ENCODE results near the gene CCDC183.
"Not testable (repeated sequence)": the region's sequence is repeated elsewhere in the genome, so short reads cannot be mapped to it uniquely, and the experiment has no call there.

The CCDC183 gene

GRCh38 chr9:136796238-136796774 lies at the start of gene CCDC183:
Gene CCDC183, plus strand, starts transcription at chr9:136796338. Its CDS starts 60 bp downstream, at chr9:136796398.
- DNase-seq (ENCODE audit: low read depth), result no peak

- DNase-seq (ENCODE audit: low read depth), result no peak
Observed at GRCh38 chr9:136746621-136747020, 49.5 kb upstream of the CCDC183 start.

DNA sequence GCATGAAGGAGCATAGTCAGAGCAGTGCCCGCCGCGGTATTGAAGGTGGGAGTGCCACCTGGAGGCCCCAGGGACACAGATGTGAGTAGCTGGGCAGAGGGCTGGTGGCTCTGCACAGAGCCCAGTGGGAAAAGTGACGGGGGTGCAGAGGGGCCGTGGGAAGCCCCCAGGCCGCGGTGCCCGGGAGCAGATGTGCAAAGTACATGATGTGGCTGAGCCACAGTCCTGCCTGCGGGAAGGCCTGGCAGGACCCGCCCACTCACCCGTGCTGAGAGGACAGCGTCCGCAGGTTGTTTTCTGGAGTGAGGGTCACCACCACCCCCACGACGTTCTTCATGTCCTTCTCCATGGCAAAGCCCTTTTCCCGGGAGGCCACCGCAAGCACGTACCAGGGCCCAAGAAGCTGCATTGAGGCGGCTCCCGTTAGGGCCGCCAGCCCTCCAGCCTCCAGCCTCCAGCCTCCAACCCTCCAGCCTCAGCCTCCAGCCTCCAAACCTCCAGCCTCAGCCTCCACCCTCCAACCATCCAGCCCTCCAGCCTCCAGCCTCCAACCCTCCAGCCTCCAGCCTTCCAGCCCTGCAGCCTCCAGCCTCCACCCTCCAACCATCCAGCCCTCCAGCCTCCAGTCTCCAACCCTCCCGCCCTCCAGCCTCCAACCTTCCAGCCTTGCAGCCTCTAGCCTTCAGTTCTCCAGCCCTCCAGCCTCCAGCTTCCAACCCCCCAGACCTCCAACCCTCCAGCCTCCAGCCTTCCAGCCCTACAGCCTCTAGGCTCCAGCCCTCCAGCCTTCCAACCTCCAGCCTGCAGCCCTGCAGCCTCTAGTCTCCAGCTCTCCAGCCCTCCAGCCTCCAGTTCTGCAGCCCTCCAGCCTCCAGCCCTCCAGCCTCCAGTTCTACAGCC lies 48.7 kb upstream of the CCDC183 start:
- no peak for DNase-seq (ENCODE audit: low read depth)

DNA sequence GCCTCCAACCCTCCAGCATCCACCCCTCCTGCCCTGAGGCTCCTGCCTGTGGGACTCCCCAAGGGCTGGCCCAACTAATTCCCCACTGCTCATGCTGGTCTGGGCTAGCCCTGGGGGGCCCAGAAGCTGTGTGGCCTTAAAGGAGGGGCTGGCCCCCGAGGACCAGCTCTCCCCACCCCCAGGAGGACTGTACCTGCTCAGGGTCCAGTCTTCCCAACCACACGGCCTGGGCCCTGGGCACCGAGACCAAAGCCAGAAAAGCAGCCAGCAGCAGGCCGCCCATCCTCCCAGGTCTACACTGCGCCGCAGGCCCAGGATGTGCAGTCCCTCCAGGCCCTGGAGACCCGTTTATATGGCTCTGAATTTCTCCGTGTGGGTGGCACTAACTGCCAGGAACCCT lies 47.9 kb upstream of the CCDC183 start, which contains the start of gene LCN6:
Gene LCN6, minus strand, starts transcription at position 325 of the 400 bp plus-strand sequence. Its CDS starts 42 bp downstream, at position 283.
- no peak for DNase-seq (ENCODE audit: low read depth)

DNA sequence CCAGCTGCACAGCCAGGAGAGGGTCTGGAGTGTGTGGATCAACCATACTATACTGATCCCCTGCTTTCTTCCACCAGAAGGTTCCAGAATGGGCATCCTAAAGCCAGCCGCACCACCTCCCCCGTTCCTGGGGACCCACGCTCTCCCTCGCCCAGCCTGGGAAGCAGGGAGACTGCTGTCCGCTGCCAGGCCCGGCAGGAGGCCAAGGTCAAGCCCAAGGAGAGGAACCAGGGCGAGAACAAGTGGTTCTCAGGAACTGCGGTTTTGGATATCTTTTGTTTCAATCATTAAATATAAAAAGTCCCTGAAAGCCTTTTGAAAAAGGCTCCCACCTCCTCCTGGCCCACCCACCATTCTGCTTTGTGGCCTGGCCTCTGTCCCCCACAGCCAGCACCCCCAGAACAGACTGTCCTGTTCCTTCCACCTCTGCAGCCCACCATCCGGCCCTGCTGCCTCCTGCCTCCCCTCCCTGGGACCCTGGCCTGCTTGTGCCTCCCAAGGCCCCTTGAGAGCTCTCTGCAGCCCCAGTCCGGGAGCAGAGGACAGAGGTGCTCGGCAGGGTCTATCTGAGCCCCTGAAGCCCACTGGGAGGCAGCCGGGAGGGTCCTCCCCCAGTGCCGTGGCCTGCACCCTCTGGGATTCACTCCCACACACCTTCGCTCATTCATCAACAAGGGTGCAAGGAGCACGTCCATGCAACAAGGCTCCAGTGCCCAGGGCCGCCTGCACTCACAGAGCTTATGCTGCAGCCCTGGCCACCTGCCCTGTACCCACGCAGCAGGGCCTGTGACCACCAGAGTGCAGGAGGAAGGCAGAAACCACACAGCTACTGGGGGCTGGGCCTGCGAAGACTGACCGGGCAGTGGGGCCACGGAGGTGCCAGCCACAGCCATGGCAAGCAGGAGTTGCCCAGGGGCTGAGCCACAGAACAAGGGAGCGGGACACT lies 47.2 kb upstream of the CCDC183 start:
- DNase-seq (ENCODE audit: low read depth), result no peak

DNA sequence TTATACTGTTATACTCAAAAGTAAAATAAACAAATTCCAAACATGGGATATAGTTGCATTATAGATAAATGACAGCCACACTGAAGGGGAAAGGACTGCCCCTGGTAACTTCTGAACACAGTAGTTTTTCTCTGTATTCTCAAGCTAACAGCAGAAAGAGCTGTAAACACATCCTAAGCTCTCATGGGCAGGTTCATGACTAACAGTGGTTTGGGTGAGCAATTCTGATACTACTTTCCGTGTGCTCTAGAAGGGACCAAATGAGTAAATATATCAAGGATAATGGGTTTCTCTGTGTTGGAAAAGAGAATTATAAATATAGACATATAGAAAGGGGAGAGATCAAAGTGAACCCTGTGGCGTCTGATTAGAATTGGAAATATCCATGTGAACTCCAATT lies 45.6 kb upstream of the CCDC183 start:
- no peak for DNase-seq (ENCODE audit: low read depth)

DNA sequence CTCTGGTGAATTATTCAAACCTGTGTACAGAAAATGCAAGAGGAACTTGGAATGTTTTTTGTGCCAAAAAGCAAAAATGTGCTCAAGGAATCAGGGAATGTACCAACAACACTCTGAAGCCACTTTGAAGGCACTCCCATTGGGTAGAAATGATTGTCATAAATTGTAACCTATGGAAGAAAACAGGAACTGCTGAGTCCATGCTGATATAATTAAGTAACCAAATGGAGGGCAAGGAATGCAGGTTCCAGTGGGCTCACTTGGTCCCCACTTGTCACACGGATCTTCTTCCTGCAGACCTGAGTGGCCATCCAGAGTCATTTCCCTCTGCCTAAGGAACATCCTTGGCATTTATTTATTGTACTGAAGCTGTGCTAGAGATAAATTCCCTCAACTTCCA lies 44.9 kb upstream of the CCDC183 start:
- DNase-seq (ENCODE audit: low read depth), result no peak

GRCh38 chr9:136751814-136752213 lies 44.3 kb upstream of the CCDC183 start:
- no peak for DNase-seq (ENCODE audit: low read depth)

DNA sequence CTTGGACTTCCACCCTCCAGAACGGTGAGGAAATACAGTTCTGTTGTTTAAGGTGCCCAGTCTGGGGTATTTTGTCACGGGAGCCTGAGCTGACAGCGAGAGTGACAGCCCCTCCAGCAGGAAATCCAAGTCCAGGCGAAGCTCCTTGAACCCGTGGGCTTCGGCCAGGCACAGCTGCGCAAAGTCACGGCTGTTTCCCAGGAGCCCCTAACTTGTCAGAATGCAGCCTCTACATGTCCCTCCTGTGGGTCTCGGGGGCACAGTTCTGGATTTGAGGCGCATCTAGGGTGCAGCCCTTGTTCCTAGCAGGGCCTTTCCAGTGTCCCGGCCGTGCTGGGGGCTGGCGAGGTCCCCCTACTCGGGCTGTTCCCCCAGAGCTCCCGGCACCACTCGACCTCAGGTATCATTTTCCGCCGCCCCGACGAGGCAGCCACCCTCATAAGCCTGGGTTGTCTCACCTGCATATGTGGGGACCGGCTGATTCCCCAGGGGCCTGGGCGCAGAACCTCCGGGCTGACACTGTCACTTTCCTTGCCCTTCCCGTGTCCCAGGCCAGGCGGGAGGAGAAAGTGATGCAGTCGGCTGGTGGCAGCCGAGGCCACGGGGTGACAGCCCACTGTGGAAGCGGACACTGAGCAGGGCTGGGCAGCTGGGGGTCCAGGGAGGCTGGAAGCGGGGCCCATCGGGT lies 42.6 kb upstream of the CCDC183 start:
- DNase-seq (ENCODE audit: low read depth), result no peak

GRCh38 chr9:136754059-136754572 lies 42.0 kb upstream of the CCDC183 start:
- DNase-seq (ENCODE audit: low read depth), result no peak

DNA sequence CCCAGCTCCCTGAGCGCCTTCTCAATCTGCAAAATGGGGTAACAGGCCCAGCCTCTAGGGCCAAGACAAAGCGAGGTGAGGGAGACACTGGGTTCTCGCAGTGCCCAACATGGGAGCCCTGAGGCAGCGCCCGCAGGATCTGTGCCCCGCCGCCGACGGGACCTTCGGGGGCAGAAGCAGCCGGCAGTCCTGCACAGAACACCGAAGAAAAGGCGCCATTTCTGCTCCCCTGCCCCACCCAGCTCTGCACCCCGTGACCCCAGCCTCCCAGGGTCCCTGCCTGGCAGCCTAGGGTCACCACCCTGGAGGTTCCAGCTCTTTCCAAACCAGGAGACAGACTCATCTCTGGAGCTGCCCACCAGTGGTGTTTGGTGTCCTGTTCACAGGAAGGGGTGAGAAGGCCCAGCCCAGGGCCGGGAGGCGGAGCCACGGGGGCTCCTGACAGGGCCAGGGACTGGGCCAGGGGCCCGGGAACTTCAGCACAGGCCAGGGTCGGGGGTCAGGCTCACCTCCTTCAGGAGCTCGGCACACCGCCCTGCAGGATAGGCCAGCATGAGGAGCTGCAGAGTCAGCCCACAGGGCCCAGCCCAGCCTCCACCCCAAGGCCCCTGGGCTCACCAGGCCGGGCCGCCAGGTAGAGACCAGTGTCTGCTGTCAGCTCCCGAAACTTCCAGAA lies 41.4 kb upstream of the CCDC183 start:
- DNase-seq (ENCODE audit: low read depth), result no peak

- not testable (repeated sequence) for DNase-seq (ENCODE audit: low read depth)
Observed at GRCh38 chr9:136755302-136756133, 40.6 kb upstream of the CCDC183 start.

DNA sequence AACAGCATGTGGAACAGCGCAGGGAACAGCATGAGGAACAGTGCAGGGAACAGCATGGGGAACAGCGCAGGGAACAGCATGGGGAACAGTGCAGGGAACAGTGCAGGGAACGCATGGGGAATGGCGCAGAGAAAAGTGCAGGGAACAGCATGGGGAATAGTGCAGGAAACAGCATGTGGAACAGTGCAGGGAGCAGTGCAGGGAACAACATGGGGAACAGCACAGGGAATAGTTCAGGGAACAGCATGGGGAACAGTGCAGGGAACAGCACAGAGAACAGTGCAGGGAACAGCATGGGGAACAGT lies 40.1 kb upstream of the CCDC183 start:
- DNase-seq (ENCODE audit: low read depth), result no peak

GRCh38 chr9:136756836-136757235 lies 39.3 kb upstream of the CCDC183 start:
- DNase-seq (ENCODE audit: low read depth), result no peak

- no peak for DNase-seq (ENCODE audit: low read depth)
Observed at GRCh38 chr9:136757328-136757727, 38.8 kb upstream of the CCDC183 start.

GRCh38 chr9:136757751-136758140 lies 38.4 kb upstream of the CCDC183 start:
- DNase-seq (ENCODE audit: low read depth), result no peak

GRCh38 chr9:136759001-136759400 lies 37.1 kb upstream of the CCDC183 start:
- no peak for DNase-seq (ENCODE audit: low read depth)

GRCh38 chr9:136759436-136760325 lies 36.5 kb upstream of the CCDC183 start:
- no peak for DNase-seq (ENCODE audit: low read depth)

GRCh38 chr9:136760424-136760823 lies 35.7 kb upstream of the CCDC183 start:
- DNase-seq (ENCODE audit: low read depth), result no peak

All from stimulated activated CD8-positive, alpha-beta memory T cell treated with anti-CD3 and anti-CD28 coated beads, Interleukin-15, amount 100 ng/mL, for 1 hour (primary cell).